GM19239 (cell line): Measurements from ENCODE around the gene SLC25A10.

Experiments used
- DNase-seq: peaks from one replicate; pipeline ENCODE4 v3.0.0; 2011; ENCODE audit warnings: low spot score; ENCODE audit not compliant: insufficient read length
- FAIRE-seq: peaks from 2 replicates; lab custom pipeline; 2011; peaks lifted over from hg19 to GRCh38; lab: Jason Lieb, UNC

Gene SLC25A10

DNA sequence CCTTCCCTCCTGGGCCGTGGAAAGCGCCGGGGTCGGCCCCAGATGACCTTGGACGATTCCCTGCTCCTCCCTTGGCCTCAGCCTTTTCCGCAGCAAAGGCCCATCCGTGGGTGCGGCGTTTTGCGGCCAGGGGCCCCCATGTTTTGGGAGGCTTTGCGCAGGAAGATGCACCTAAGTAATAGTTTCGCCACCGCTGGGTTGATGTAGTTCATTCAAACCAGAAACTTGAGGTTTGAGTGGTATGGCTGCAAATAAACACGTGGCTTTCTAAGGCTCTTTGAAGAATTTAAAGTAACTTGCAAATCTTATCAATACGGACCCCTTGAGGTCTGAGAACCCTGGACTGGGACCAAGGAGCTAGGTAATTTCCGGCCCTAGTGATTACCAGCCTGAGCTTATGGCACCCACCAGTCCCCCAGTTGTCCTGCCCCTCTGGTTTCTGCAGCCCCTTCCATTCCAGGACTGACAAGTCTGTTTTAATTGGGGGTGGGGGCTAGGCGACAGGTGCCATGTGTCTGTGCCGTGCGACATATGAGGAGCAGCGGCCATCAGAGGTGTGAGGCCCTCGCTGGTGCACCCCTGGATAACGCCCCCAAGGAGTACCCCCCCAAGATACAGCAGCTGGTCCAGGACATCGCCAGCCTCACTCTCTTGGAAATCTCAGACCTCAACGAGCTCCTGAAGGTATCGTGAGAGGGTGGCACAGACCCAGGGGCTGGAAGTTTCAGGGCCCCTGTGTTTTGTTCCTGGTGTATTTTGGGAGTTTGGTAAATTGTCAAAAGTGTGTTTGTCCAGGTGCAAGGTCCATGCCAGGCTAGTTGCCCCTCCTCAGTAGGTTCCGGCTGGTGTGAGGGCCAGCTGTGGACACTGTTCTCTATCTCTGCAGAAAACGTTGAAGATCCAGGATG is 8.1 kb upstream of the SLC25A10 start:
- DNase-seq (no peak), FAIRE-seq (no peak)

DNA sequence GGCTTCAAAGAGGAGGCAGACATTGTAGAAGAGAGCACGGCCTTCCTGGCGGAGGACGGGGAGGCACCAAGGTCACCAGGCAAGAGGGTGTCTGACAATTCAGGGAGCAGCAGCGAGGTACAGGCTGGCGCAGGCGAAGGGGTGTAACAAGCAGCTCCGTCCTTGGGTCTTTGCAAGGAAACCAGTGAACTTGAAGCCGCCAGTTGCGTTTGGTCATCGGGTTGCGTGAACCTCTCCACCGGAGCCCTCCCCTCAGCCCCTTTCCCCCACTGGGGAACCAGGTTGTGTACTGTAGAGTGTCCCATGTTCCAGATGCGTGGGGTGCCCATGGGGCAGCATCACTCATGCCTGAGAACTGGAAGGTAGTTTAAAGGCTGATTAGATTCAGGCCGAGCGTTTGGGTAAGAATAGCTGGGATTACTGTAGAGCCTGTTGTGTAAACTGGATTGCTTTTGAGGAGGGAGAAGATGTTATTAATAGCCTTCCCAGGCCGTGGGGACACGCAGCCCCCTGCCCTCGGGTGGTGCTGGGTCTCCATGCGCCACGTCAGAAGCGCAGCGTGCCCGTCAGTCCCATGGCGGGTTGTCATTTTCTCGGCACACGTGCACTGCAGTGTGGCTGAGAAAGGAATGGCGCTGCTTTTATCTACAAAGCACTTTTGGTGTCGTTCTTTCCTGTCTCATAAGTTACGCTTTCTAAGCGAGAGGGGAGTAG is 6.4 kb upstream of the SLC25A10 start:
- no peak for FAIRE-seq
- DNase-seq: no peak

GRCh38 chr17:81706232-81706611 is 5.9 kb upstream of the SLC25A10 start:
- FAIRE-seq (no peak), DNase-seq (no peak)

- DNase-seq (no peak), FAIRE-seq (no peak)
These were observed 5.1 kb upstream of the SLC25A10 start for GRCh38 chr17:81706757-81707624.

- DNase-seq (no peak), FAIRE-seq (no peak)
These were observed 4.1 kb upstream of the SLC25A10 start for GRCh38 chr17:81707725-81708646.

DNA sequence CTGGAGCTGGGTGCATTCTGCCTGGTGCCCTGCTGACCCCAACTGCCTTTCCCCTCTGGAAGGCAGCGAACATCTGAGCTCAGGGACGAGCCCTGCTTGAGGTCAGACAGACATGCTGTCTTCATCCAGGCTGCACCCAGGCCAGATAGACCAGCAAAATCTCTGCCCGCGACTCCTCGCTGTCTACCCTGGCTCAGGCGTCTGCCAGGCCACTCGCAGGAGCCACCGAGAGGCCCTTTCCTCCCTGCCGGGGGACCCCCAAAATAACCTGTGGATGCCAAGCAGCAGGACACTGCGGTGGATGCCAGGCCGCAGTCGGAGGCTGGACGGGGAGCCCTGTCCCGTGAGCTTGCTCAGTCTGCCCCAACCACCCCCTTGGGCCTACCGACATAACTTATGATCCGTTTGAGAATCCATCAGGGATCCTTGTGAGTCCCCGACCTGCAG is 3.3 kb upstream of the SLC25A10 start:
- DNase-seq (no peak), FAIRE-seq (no peak)

DNA sequence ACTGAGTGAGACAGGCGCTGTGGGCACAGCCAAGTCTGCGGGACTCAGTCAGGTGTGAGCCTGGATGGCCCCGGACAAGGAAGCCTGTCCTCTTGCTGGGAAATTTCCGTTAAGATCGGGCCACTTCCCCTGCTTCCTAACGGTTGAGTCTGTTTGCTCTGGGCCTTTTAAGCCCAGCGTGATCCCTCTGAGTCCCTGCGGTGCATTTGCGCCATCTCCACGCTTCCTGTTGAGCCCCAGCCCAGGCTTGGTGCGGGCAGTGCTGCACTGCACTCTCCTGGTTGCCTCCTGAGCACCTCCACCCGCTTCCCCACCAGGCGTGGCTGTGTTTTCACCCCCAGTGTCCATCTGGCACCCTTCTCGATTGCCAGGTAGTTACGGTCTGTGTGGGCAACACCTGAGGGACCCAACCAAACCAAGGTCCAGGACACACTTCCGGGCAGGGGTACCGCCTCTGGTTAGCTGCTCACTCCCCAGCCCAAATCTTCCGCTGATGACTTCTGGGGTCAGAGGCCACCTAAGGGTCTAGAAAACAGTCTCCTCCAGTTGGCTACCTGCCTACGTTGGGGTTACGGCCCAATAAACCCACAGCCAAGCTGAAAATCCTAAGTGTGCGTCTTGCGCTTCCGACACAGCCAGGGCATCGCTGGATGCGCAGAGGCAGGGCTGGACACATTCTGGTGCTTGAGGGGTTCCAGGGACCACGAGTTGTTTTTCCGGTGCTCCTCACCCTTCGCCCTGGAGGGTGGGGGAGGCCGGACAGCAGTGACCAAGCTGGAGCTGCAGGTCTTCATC is 1.4 kb upstream of the SLC25A10 start:
- FAIRE-seq (no peak), DNase-seq (no peak)

DNA sequence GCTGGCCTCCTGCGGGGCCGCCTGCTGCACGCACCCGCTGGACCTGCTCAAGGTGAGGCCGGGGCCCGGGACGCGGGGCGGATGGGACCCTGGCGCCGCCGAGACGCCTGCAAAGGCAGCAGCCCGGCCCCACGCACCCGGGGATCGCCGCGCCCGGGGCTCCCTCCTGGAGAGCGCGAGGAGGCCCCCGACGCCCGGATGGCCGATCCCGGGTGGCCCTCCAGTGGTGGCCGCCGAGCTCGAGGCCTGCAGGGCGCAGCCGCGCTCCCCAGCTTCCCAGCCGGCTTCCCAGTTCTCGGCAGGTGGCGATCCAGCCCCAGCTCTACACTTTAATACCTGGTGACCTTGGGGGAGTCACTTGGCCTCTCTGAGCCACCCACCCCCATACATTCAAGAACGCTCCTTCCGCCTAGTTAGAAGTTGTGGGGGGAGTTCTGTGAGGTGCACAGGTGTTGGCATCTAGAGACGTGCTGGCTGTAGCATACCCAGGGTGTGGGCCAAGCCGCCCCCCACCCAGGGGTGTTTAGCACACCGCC is 452 bp downstream of the SLC25A10 start:
- DNase-seq: no peak
- no peak for FAIRE-seq

- DNase-seq (no peak), FAIRE-seq (no peak)
These were observed 996 bp downstream of the SLC25A10 start for GRCh38 chr17:81713004-81713555.

GRCh38 chr17:81713556-81714411 is 1.7 kb downstream of the SLC25A10 start:
- no peak for FAIRE-seq

GRCh38 chr17:81714412-81715106 is 2.5 kb downstream of the SLC25A10 start:
- DNase-seq (no peak), FAIRE-seq (no peak)

More at GRCh38 chr17:81713556-81714411, 1.7 kb downstream of the SLC25A10 start:
- DNase-seq: no peak

- FAIRE-seq: no peak
- no peak for DNase-seq
These were observed 3.2 kb downstream of the SLC25A10 start for GRCh38 chr17:81715107-81715871.

DNA sequence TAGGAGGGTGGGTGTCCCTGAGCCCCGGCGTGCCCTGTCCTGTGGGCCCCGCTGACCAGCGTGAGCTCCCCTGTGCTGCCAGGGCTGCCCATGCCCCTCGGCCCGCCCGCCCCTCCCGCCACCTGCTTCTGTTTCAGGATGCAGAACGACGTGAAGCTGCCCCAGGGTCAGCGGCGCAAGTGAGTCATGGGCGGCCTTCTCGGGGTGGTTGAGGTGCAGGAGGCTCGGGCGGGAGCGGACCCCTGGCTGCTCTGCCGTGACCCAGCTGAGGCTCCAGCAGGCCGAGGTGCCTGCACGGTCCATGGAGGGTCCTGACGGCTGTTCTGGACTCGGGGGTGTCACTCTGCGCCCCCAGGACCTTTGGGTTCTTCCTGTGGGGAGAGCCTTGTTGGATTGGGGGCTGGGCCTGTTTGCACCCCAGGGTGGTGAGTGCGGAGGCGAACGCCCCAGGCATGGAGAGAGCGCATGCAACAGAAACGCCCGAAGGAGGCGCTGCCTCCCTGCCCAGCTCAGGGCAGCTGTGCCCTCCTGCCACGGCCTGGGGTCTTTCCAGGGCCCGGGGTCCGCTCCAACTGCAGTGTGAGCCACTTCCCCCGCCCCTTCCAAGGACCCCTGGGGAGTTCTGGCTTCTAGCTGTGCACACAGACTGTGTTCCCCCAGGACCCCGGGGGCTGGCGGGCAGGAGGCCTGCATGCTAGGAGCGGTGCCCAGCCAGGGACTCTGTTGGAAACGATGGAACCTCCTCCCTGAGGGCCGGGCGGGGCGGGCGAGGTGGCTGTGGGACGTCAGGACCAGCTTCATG is 4.0 kb downstream of the SLC25A10 start:
- FAIRE-seq (no peak), DNase-seq (no peak)

DNA sequence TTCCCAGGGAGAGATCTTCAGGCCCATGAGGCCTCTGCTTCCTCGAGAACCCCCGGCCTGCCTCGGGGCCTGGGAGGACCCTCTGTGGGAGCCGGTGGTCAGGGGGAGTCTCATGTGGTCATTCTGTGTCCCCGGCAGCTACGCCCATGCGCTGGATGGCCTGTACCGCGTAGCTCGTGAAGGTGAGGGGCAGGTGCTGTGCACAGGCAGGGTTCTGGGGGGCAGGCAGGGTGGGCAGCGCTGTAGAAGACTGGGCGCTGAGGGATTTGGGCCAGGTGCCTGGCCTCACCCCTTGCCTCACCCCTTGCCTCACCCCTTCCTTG is 4.6 kb downstream of the SLC25A10 start:
- no peak for DNase-seq
- FAIRE-seq: no peak

- DNase-seq (no peak), FAIRE-seq (no peak)
These were observed 5.1 kb downstream of the SLC25A10 start for GRCh38 chr17:81717049-81717765.
